SU-DHL-6 (cell line): ENCODE results near the gene COPS9.

Experiments
- H2AFZ ChIP-seq: fragments of 200-600 bp; sonication (generic); 2 replicates; pipeline ENCODE4 v1.6.1; 2014; ENCODE audit warnings: low read depth, mild to moderate bottlenecking, moderate library complexity, mixed read lengths, antibody characterized with exemption, low read length; ENCODE audit not compliant: severe bottlenecking
- H3F3A ChIP-seq: fragments of 200-600 bp; shearing (Covaris generic); 2 replicates; pipeline ENCODE4 v1.6.0; 2016; ENCODE audit warnings: antibody characterized with exemption, mild to moderate bottlenecking; ENCODE audit not compliant: insufficient read depth
- H3K27ac ChIP-seq: fragments of 200-600 bp; sonication (generic); 2 replicates; pipeline ENCODE4 v1.5.1; 2016; ENCODE audit warnings: low read depth, mild to moderate bottlenecking, low read length, moderate library complexity, mixed read lengths
- H3K27me3 ChIP-seq: fragments of 200-600 bp; sonication (generic), shearing (Covaris generic); 2 replicates; pipeline ENCODE4 v1.6.0; 2014; ENCODE audit warnings: mild to moderate bottlenecking, low read length
- H3K36me3 ChIP-seq: fragments of 200-600 bp; sonication (generic); 2 replicates; pipeline ENCODE4 v1.6.1; 2014; ENCODE audit warnings: mild to moderate bottlenecking, low read length, mixed read lengths
- H3K4me2 ChIP-seq: fragments of 300-600, 200-600 bp; shearing (Covaris generic), sonication (generic); 2 replicates; pipeline ENCODE4 v1.6.0; 2014; ENCODE audit warnings: low read length, low read depth, mild to moderate bottlenecking; ENCODE audit not compliant: poor library complexity, severe bottlenecking
- H3K4me3 ChIP-seq: fragments of 200-600 bp; sonication (generic); 2 replicates; pipeline ENCODE4 v1.5.1; 2014; ENCODE audit warnings: antibody characterized with exemption, low read length, mild to moderate bottlenecking, mixed read lengths; ENCODE audit not compliant: insufficient read depth, poor library complexity, severe bottlenecking
- H3K79me2 ChIP-seq: fragments of 200-600 bp; sonication (generic); 2 replicates; pipeline ENCODE4 v1.6.1; 2014; ENCODE audit warnings: mild to moderate bottlenecking, low read length, moderate library complexity; ENCODE audit not compliant: insufficient read depth
- H3K9ac ChIP-seq: fragments of 200-600 bp; sonication (generic); 2 replicates; pipeline ENCODE4 v1.7.0; 2014; ENCODE audit warnings: mild to moderate bottlenecking, low read length
- H3K9me2 ChIP-seq: fragments of 200-600 bp; sonication (generic); replicated peaks from 2 replicates; pipeline ENCODE4 v1.6.1; 2014; ENCODE audit warnings: low read length; ENCODE audit not compliant: insufficient read depth
- H3K9me3 ChIP-seq: fragments of 200-600 bp; sonication (generic); 2 replicates; pipeline ENCODE4 v1.6.1; 2014; ENCODE audit warnings: low read length, mixed read lengths; ENCODE audit not compliant: insufficient read depth
- H4K20me1 ChIP-seq: fragments of 200-600 bp; sonication (generic); 2 replicates; pipeline ENCODE4 v1.6.1; 2014; ENCODE audit warnings: low read depth, mild to moderate bottlenecking, antibody characterized with exemption, low read length, moderate library complexity, mixed read lengths
- CTCF ChIP-seq: fragments of 200-600 bp; sonication (generic); IDR thresholded peaks from one replicate; pipeline ENCODE4 v1.5.1; 2017; ENCODE audit warnings: antibody characterized with exemption, mild to moderate bottlenecking, low read length, moderate library complexity; ENCODE audit not compliant: insufficient read depth, poor library complexity, severe bottlenecking
- EZH2phosphoT487 ChIP-seq: fragments of 200-600 bp; sonication (generic), shearing (Covaris generic); conservative IDR thresholded peaks from 2 replicates; pipeline ENCODE4 v1.6.1; 2018; ENCODE audit warnings: mild to moderate bottlenecking, antibody characterized with exemption, low read length, moderate library complexity, mixed read lengths

Gene COPS9

GRCh38 chr2:240145461-240145860, 9.4 kb upstream of the COPS9 start:
- no peak overlapping the region for H3K27ac ChIP-seq

GRCh38 chr2:240144649-240145261, 8.7 kb upstream of the COPS9 start:
- Histone ChIP-seq H4K20me1 (no peaks in the 10 kb centered on the region), H2AFZ (no peak overlapping the region), H3K79me2 (no peaks in the 10 kb centered on the region)

More at GRCh38 chr2:240145461-240145860, 9.4 kb upstream of the COPS9 start:
- H4K20me1 ChIP-seq = no peaks in the 10 kb centered on the region
- H3K9me2 ChIP-seq = no peaks in the 10 kb centered on the region
- no peak overlapping the region for H2AFZ ChIP-seq
- no peak overlapping the region for H3K4me3 ChIP-seq
- TF ChIP-seq EZH2phosphoT487 (no peak), CTCF (no peak)
- no peak overlapping the region for H3K4me2 ChIP-seq
- no peak overlapping the region for H3K9ac ChIP-seq
- H3K36me3 ChIP-seq = no peaks in the 10 kb centered on the region
- no peaks in the 10 kb centered on the region for H3K9me3 ChIP-seq
- no peaks in the 10 kb centered on the region for H3K27me3 ChIP-seq
- H3K79me2 ChIP-seq = no peaks in the 10 kb centered on the region
- no peaks in the 10 kb centered on the region for H3F3A ChIP-seq

DNA sequence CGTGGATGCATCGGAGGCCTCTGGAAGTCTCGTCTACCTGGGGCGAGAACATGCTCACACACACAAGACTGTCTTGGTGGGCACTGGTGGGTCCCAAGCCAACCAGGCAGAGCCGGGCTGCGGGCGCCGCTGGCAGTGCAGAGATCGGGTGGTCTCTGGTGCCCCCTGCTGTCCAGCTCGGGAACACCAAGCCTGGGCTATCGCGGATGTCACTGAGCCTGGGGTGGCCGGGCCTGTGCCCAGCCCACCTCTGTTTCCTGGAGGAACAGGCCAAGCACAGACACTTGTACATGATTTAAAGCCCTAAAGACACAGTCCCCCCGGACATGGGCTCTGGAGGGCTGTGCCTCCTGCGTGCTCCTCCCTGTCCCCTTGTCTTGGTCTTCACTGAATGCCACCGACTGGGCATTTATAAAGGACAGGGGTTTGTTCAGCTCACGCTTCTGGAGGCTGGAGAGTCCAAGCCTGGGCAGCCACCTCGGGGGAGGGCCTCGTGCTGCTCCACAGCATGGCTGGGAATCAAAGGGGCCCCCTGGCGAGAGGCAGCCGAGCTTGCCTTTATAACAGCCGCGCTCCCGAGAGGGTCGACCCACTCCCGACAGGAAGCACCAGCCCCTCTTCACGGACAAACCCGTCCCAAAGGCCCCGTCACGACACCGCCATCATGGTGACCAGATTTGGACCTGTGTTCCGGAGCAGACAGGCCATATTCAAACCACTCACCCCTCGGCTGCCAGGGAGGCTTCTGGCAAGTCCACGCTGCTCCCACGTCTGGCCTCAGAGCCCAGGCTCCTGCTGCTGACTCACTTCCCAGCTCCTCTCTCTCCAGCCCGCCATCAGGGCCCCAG, 7.9 kb upstream of the COPS9 start:
- H3K27ac ChIP-seq = no peak overlapping the region
- no peaks in the 10 kb centered on the region for H3F3A ChIP-seq
- no peaks in the 10 kb centered on the region for H4K20me1 ChIP-seq
- H3K27me3 ChIP-seq = no peaks in the 10 kb centered on the region
- TF ChIP-seq EZH2phosphoT487 (no peak), CTCF (peak; percentile 71)
- H3K79me2 ChIP-seq = no peaks in the 10 kb centered on the region
- no peak overlapping the region for H2AFZ ChIP-seq
- H3K9me3 ChIP-seq = no peaks in the 10 kb centered on the region
- no peaks in the 10 kb centered on the region for H3K36me3 ChIP-seq
- no peak overlapping the region for H3K9ac ChIP-seq
- no peak overlapping the region for H3K4me3 ChIP-seq
- no peak overlapping the region for H3K4me2 ChIP-seq
- no peaks in the 10 kb centered on the region for H3K9me2 ChIP-seq

More at GRCh38 chr2:240144649-240145261, 8.7 kb upstream of the COPS9 start:
- Histone ChIP-seq H3K4me3 (no peak overlapping the region), H3K4me2 (no peak overlapping the region), H3K9me3 (no peaks in the 10 kb centered on the region), H3K36me3 (no peaks in the 10 kb centered on the region), H3F3A (no peaks in the 10 kb centered on the region), H3K27ac (no peak overlapping the region), H3K9ac (no peak overlapping the region), H3K27me3 (no peaks in the 10 kb centered on the region), H3K9me2 (no peaks in the 10 kb centered on the region)
- no peak for TF ChIP-seq CTCF
- TF ChIP-seq EZH2phosphoT487 = no peak
